Subcutaneous adipose tissue (tissue), 4 donors: ENCODE results near the gene PPOX. TPM values are rescaled to one million over a fixed set of nuclear protein-coding genes. Genes with fewer than 3 reads are reported as not detected.

Experiments
- CTCF ChIP-seq: fragments of 450-650 bp; IDR thresholded peaks from one replicate; pipeline ENCODE4 v1.5.1; 2016; ENCODE audit warnings: low read depth, mild to moderate bottlenecking, control low read depth, antibody characterized with exemption, moderate library complexity
- total RNA-seq, 4 donors: library from RNA; depleted of rRNA; stranded (reverse); fragments of >200 nt; gene quantifications; one replicate each; pipeline ENCODE4 v1.1.0, GENCODE V29; 2016

Gene PPOX
- total RNA-seq, 4 donors from 2014 or later = 7.7 to 28.4 (median 17.8) TPM

- TF ChIP-seq CTCF = no peak
Measured at GRCh38 chr1:161172349-161172748, 6.1 kb downstream of the PPOX start.

- TF ChIP-seq CTCF = no peak
Measured at GRCh38 chr1:161172776-161173376, 6.7 kb downstream of the PPOX start.

DNA sequence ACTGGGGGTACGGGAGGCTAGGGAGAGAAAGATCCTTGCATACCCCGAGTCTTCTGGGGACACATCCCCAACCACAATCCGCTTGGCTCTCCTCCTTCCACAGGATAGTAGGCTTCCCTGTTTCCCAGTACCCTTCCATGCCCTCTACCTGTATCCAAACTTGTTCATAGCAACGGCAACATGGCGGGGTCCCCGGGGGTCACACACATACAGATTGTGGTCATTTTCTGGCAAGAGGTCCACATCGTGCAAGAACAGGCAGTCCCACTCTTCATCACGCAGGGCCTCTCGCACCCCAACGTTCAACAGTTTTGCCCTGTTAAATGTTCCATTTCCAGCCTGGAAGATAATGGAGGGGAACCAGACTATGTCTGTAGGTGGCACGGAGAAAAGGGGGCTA lies 7.5 kb downstream of the PPOX start:
- TF ChIP-seq CTCF = no peak

DNA sequence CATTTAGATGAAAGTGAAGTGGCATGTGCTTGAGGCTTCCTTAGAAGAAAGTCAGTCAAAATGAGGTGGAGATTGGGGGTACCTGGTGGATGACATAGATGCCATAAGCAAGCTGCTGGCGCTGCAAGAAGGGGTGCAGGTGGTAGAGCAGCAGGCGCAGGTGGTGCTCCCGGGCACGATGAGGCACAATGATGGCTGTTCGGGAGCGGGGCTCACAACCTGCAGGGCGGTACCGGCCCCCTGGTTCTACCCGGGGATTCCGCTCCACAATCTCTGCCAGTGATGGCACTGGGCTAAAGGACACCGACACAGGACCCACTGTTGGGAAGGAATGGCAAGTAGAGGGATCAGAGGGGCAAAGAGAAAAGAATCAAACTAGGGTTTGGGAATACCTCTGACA lies 8.7 kb downstream of the PPOX start:
- TF ChIP-seq CTCF = no peak

DNA sequence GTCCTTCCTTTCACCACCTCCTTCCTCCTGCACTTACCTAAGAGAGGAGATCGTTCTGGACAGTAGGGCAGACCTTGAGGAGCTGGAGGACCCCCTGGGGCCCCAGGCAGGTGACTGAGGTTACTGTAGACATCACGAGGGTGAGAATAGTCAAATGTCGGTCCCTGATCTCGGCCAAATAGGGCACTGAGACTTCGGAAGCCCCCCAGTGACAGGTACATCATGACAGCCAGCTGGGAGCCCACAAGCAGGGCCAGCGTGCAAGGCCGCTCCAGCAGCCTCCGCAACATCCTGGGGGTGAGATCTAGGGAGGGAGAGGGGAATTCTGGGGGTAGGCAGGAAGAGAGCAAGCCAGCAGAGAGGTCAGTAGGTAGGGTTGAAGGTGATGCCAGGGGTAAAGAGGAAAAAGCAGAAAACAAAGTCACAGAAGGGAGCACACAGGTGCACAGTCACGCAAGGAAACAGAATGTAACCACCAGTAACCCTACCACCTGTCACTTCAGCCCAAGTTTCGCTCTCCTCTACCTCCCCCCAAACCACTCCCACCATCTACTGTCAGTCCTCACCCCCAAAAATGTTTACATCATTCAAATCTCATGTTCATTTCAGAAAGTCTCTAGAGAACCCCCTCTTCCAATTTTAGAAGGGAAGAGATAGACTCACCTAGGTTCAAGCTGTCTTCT lies 9.7 kb downstream of the PPOX start:
- TF ChIP-seq CTCF = no peak

DNA sequence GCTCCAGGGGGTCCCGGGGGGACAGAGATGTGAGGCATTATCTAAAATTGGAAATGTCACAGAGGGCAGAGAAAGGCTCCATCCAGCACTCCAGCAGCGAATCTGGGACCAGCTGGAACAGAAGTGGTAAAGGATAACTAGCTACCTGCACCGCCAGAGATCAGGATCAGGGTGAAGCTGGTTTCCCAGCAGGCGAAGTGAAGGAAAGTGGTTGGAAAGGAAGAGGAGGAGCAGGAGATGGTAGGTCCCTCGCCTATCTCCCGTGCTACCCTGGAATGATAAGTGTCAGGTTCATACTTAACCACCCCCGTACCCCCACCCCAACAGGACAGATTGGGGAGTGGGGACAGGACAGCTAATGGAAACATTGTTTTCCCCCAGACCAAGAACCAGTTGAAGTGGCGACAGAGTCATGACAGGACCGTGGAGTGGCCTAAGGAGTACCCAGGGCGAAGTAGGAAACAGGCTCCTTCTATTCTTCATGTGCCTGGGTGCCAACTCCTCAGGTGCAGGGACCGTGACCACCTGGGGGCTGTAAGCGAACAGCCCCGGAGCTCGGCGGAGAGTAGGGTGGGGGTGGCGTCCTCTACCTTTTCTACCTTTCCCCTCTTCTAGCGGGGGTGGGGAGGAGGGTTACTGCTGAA lies 10.4 kb downstream of the PPOX start:
- TF ChIP-seq CTCF = no peak

DNA sequence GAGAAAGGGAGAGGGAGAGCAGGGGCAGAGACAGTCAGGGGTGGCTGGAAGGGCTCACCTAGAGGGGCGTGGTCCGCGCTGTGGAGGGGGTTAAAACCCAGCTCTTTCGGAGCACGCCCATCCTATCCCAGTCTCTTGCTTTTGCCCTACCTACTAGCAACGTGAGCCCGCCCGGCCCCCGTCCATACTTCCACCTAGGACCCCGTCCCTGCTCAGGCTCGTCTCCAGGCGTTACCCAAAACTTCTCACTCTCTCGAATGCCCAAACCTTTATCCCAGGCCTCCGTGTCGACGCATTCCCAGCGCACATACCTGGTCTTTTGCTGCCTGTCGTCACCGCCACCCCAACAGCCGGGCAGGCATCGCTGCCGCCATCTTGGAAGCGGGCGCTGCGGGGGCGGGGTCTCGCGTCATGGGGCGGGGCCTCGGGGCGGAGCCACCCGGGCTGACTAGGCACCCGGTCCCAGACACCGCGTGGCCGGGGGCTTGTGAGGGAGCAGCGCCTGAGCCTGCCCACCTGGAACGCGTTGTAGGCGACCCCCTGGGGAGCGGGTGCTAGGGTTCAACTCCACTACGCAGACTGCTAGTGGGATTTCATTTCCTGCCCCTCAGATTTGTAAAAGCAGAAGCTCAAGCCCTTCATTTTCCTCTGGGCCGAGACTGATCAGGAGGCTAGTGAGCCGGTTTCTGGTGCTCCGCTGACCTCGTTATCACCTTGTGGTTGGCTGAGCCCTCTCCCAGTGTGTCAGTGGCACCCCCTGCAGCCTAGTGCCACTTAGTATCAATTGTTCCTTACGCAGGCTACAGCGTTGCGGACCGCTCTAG lies 11.1 kb downstream of the PPOX start, which contains the start of gene B4GALT3:
B4GALT3 (minus strand) TSS at position 396 of the 824 bp plus-strand sequence. CDS start 1,447 bp downstream, outside the sequence.
- no peak for TF ChIP-seq CTCF
